Astrocyte (in vitro differentiated cells and primary cell): ENCODE data around the gene PRSS1. TPM values are rescaled to one million over a fixed set of nuclear protein-coding genes. Genes with fewer than 3 reads are reported as not detected.

Source experiments
- DNase-seq: peaks from one replicate; pipeline ENCODE4 v3.0.0-alpha.2; 2010; ENCODE audit warnings: low read depth
- FAIRE-seq: peaks from 2 replicates; lab custom pipeline; 2011; peaks lifted over from hg19 to GRCh38; lab: Jason Lieb, UNC
- H2AFZ ChIP-seq: 2 replicates; pipeline ENCODE4 v1.6.0; 2012; ENCODE audit warnings: low read depth, low read length, inconsistent platforms
- H3K27ac ChIP-seq: 2 replicates; pipeline ENCODE4 v1.5.1; 2011; ENCODE audit warnings: low read depth, low read length, inconsistent platforms
- H3K27me3 ChIP-seq: 2 replicates; pipeline ENCODE4 v1.6.0; 2011; ENCODE audit warnings: low read length, inconsistent platforms; ENCODE audit not compliant: insufficient read depth
- H3K36me3 ChIP-seq: 2 replicates; pipeline ENCODE4 v1.5.1; 2011; ENCODE audit warnings: low read length, inconsistent platforms; ENCODE audit not compliant: insufficient read depth
- H3K4me1 ChIP-seq: 2 replicates; pipeline ENCODE4 v1.5.1; 2011; ENCODE audit warnings: low read length, inconsistent platforms; ENCODE audit not compliant: insufficient read depth
- H3K4me2 ChIP-seq: 2 replicates; pipeline ENCODE4 v1.6.0; 2012; ENCODE audit warnings: low read length, inconsistent platforms
- H3K4me3 ChIP-seq: 2 replicates; pipeline ENCODE4 v1.5.1; 2011; ENCODE audit warnings: low read depth, mild to moderate bottlenecking, low read length, inconsistent platforms; ENCODE audit not compliant: insufficient read depth
- H3K79me2 ChIP-seq: 2 replicates; pipeline ENCODE4 v1.6.0; 2012; ENCODE audit warnings: mild to moderate bottlenecking, low read length, inconsistent platforms; ENCODE audit not compliant: insufficient read depth
- H3K9ac ChIP-seq: 2 replicates; pipeline ENCODE4 v1.6.0; 2012; ENCODE audit warnings: mild to moderate bottlenecking, low read length, inconsistent platforms
- H3K9me3 ChIP-seq: 2 replicates; pipeline ENCODE4 v1.5.1; 2012; ENCODE audit warnings: low read depth, mild to moderate bottlenecking, low read length, inconsistent platforms; ENCODE audit not compliant: insufficient read depth
- H4K20me1 ChIP-seq: 2 replicates; pipeline ENCODE4 v1.6.0; 2012; ENCODE audit warnings: low read length, inconsistent platforms; ENCODE audit not compliant: insufficient read depth
- H3K27ac Mint-ChIP-seq: one replicate; pipeline ENCODE4 v1.8.0; 2021; ENCODE audit warnings: mild to moderate bottlenecking, mixed read lengths; ENCODE audit not compliant: unreplicated experiment
- H3K27me3 Mint-ChIP-seq: one replicate; pipeline ENCODE4 v1.8.0; 2021; ENCODE audit warnings: low read depth, mixed read lengths; ENCODE audit not compliant: unreplicated experiment
- H3K36me3 Mint-ChIP-seq: one replicate; pipeline ENCODE4 v1.8.0; 2021; ENCODE audit warnings: low read depth, mixed read lengths; ENCODE audit not compliant: unreplicated experiment
- H3K4me1 Mint-ChIP-seq: one replicate; pipeline ENCODE4 v1.8.0; 2021; ENCODE audit warnings: low read depth, mixed read lengths; ENCODE audit not compliant: unreplicated experiment
- H3K4me3 Mint-ChIP-seq: one replicate; pipeline ENCODE4 v1.8.0; 2021; ENCODE audit warnings: mild to moderate bottlenecking, moderate library complexity, mixed read lengths; ENCODE audit not compliant: unreplicated experiment
- H3K9me3 Mint-ChIP-seq: one replicate; pipeline ENCODE4 v1.8.0; 2021; ENCODE audit warnings: mild to moderate bottlenecking, mixed read lengths; ENCODE audit not compliant: unreplicated experiment
- CTCF ChIP-seq: IDR thresholded peaks from 2 replicates; pipeline ENCODE4 v1.5.1; 2011; ENCODE audit warnings: low read depth, mild to moderate bottlenecking, inconsistent platforms, low read length, moderate library complexity; ENCODE audit not compliant: insufficient read depth
- EZH2 ChIP-seq: IDR thresholded peaks from 2 replicates; pipeline ENCODE4 v1.6.1; 2012; ENCODE audit warnings: mild to moderate bottlenecking, low read length, inconsistent platforms; ENCODE audit not compliant: insufficient read depth
- total RNA-seq: library from RNA; stranded (reverse); gene quantifications from 2 replicates; pipeline ENCODE4 v1.2.1, GENCODE V29; 2021

The PRSS1 gene
- total RNA-seq, 1 donor from 2014 or later: not detected

GRCh38 chr7:142770661-142771352 lies 21.5 kb downstream of the PRSS1 start, which contains the start of gene PRSS2:
Gene PRSS2 (plus strand): TSS chr7:142770970. CDS start chr7:142770983, 13 bp downstream.
- H4K20me1 ChIP-seq: no peaks in the 10 kb centered on the region
- Mint-ChIP-seq H3K36me3 (peaks cover 3% of the 10 kb centered on the region), H3K9me3 (no peaks in the 10 kb centered on the region), H3K27me3 (peaks cover 56% of the 10 kb centered on the region), H3K4me3 (no peak within 1 kb of the TSS), H3K4me1 (no peaks in the 10 kb centered on the region), H3K27ac (no peak within 1 kb of the TSS)
- peaks cover 5% of the 10 kb centered on the region for H3K4me1 ChIP-seq
- no peak within 1 kb of the TSS for H3K4me3 ChIP-seq
- H3K9ac ChIP-seq: no peak within 1 kb of the TSS
- FAIRE-seq (no peak), DNase-seq (no peak)
- TF ChIP-seq EZH2 (no peak), CTCF (no peak)
- H3K79me2 ChIP-seq: no peaks in the 10 kb centered on the region
- no peak within 1 kb of the TSS for H3K4me2 ChIP-seq
- H3K27ac ChIP-seq: no peak within 1 kb of the TSS
- H3K36me3 ChIP-seq: no peaks in the 10 kb centered on the region
- peaks cover 25% of the 10 kb centered on the region for H3K27me3 ChIP-seq
- H3K9me3 ChIP-seq: no peaks in the 10 kb centered on the region
- H2AFZ ChIP-seq: no peak within 1 kb of the TSS

GRCh38 chr7:142771353-142771723 lies 22.1 kb downstream of the PRSS1 start:
- Histone ChIP-seq H3K4me3 (no peak overlapping the region), H2AFZ (no peak overlapping the region), H3K27ac (no peak overlapping the region), H3K36me3 (no peaks in the 10 kb centered on the region), H3K4me2 (no peak overlapping the region), H3K9ac (no peak overlapping the region), H3K4me1 (peaks cover 8% of the 10 kb centered on the region), H3K27me3 (peaks cover 25% of the 10 kb centered on the region), H3K9me3 (no peaks in the 10 kb centered on the region), H4K20me1 (no peaks in the 10 kb centered on the region), H3K79me2 (no peaks in the 10 kb centered on the region)
- DNase-seq (no peak), FAIRE-seq (no peak)
- TF ChIP-seq EZH2 (no peak), CTCF (no peak)
- H3K27ac Mint-ChIP-seq: no peak overlapping the region
- peaks cover 56% of the 10 kb centered on the region for H3K27me3 Mint-ChIP-seq
- no peaks in the 10 kb centered on the region for H3K9me3 Mint-ChIP-seq
- H3K36me3 Mint-ChIP-seq: peaks cover 3% of the 10 kb centered on the region
- H3K4me1 Mint-ChIP-seq: no peaks in the 10 kb centered on the region
- H3K4me3 Mint-ChIP-seq: no peak overlapping the region

- Mint-ChIP-seq H3K9me3 (no peaks in the 10 kb centered on the region), H3K27me3 (peaks cover 56% of the 10 kb centered on the region), H3K4me1 (no peaks in the 10 kb centered on the region), H3K27ac (no peak overlapping the region), H3K36me3 (peaks cover 3% of the 10 kb centered on the region), H3K4me3 (no peak overlapping the region)
- H2AFZ ChIP-seq: no peak overlapping the region
- H3K9ac ChIP-seq: no peak overlapping the region
- peaks cover 23% of the 10 kb centered on the region for H3K27me3 ChIP-seq
- H4K20me1 ChIP-seq: no peaks in the 10 kb centered on the region
- no peaks in the 10 kb centered on the region for H3K9me3 ChIP-seq
- no peaks in the 10 kb centered on the region for H3K36me3 ChIP-seq
- H3K4me3 ChIP-seq: no peak overlapping the region
- H3K4me1 ChIP-seq: peaks cover 12% of the 10 kb centered on the region
- H3K4me2 ChIP-seq: no peak overlapping the region
- FAIRE-seq: no peak
- no peaks in the 10 kb centered on the region for H3K79me2 ChIP-seq
- TF ChIP-seq EZH2 (no peak), CTCF (no peak)
- DNase-seq: no peak
- no peak overlapping the region for H3K27ac ChIP-seq
Observed at GRCh38 chr7:142772051-142772450, 22.8 kb downstream of the PRSS1 start.
